Adrenal gland (tissue), 5 donors: Measurements from ENCODE around the gene KLK15.

Experiments
- CTCF ChIP-seq, 6 experiments: fragments of 450-650 bp in 4 of 6; fragments of 200-600 bp in 2 of 6; sonication (generic) in 1 of 6; IDR thresholded peaks; 1 replicate in 5 of 6; 2 replicates in 1 of 6; pipeline versions ENCODE4 v1.5.1 to v1.8.0; 2016 to 2021; ENCODE audit warnings: antibody characterized with exemption in 6 of 6, mild to moderate bottlenecking in 2 of 6, moderate library complexity in 1 of 6
- POLR2A ChIP-seq, 2 donors: fragments of 450-650 bp; IDR thresholded peaks; one replicate each; pipeline ENCODE4 v1.6.1; 2017; ENCODE audit warnings: antibody characterized with exemption in 2 of 2, mild to moderate bottlenecking in 2 of 2, moderate library complexity in 1 of 2
- donor health status: DM: no; HTN: no; CAD: no.

- TF ChIP-seq CTCF (IDR thresholded peaks at IDR 0.05), result no peak
- TF ChIP-seq POLR2A (IDR thresholded peaks at IDR 0.05), result no peak
Observed at GRCh38 chr19:50795664-50796073, 37.7 kb downstream of the KLK15 start.
